HFFc6 (cell line): ENCODE results near the gene THADA. TPM values are rescaled to one million over a fixed set of nuclear protein-coding genes. Genes with fewer than 3 reads are reported as not detected.

Experiments used
- DNase-seq: peaks from one replicate; pipeline ENCODE4 v3.0.0-alpha.2; 2018
- H3K27ac Mint-ChIP-seq: 2 replicates; pipeline ENCODE4 v1.8.0; 2020; ENCODE audit warnings: mild to moderate bottlenecking, mixed read lengths
- H3K27me3 Mint-ChIP-seq: 2 replicates; pipeline ENCODE4 v1.8.0; 2021; ENCODE audit warnings: mild to moderate bottlenecking, moderate library complexity, mixed read lengths; ENCODE audit not compliant: insufficient read depth
- H3K36me3 Mint-ChIP-seq: 2 replicates; pipeline ENCODE4 v1.8.0; 2021; ENCODE audit warnings: low read depth, mixed read lengths
- H3K4me1 Mint-ChIP-seq: 2 replicates; pipeline ENCODE4 v1.8.0; 2020; ENCODE audit warnings: low read depth, mixed read lengths
- H3K4me3 Mint-ChIP-seq: 2 replicates; pipeline ENCODE4 v1.8.0; 2020; ENCODE audit warnings: mild to moderate bottlenecking, moderate library complexity, mixed read lengths
- H3K9me3 Mint-ChIP-seq: 2 replicates; pipeline ENCODE4 v1.8.0; 2020; ENCODE audit warnings: mild to moderate bottlenecking, mixed read lengths
- CTCF ChIP-seq: fragments of 200-600 bp; sonication (generic); IDR thresholded peaks from 2 replicates; pipeline ENCODE4 v1.5.0; 2021; ENCODE audit warnings: antibody characterized with exemption, mild to moderate bottlenecking
- total RNA-seq, 6 experiments: library from RNA; stranded (reverse); fragmentation: NEBNext Ultra II Directional; extraction: Animal tissue kit (Norgen Biotek cat#: 25700); gene quantifications; 2 replicates in 1 of 6; 3 replicates in 5 of 6; pipeline ENCODE4 v1.2.3, GENCODE V29; 2021

The THADA gene
- total RNA-seq, 6 experiments from 2014 or later = 14.3 to 20.5 (median 17.3) TPM

DNA sequence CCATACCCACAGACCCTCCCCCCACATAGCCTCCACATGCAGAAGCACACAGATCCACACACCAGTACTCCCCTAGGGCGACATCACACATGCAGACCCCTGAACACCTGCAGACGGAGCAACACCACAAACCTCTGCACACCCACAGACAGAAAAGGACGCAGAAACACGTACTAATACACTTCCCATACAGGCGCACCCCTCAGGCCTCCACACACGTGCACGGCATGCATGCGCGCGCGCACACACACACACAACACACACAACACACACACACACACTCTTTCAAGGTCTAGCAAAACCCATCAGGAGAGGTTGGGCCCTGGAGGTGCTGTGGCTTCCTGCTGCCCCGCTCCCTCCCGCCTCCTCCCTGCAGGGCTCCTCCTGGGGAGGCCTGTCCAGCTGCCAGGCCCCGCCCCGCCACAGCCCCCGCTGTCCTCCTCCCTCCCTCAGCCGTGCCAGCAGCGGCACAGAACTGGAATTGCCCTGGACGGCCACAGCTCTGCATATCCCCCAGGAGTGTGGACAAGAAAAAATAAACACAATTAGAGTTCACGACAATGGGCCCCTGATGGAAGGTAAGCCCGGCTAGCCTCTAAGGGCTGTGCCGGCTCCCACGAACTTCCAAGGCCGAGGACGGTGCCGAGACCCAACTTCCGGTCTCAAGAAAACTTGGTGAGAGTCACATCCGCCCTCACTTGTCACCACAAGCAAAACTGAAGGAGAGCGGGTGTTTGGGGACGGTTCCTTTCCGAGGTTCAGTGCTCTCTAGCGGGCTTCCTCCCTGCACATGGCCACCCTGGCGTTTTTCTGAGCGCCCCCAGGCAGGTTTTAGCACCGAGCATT lies 376.2 kb downstream of the THADA start:
- no peaks in the 10 kb centered on the region for H3K9me3 Mint-ChIP-seq
- H3K4me3 Mint-ChIP-seq = peak overlapping the region; percentile 90
- H3K27ac Mint-ChIP-seq = peak overlapping the region; percentile 97
- no peak for TF ChIP-seq CTCF
- peaks cover 19% of the 10 kb centered on the region for H3K36me3 Mint-ChIP-seq
- peaks cover 55% of the 10 kb centered on the region for H3K4me1 Mint-ChIP-seq
- peaks cover 2% of the 10 kb centered on the region for H3K27me3 Mint-ChIP-seq
- peak; percentile 78 for DNase-seq

DNA sequence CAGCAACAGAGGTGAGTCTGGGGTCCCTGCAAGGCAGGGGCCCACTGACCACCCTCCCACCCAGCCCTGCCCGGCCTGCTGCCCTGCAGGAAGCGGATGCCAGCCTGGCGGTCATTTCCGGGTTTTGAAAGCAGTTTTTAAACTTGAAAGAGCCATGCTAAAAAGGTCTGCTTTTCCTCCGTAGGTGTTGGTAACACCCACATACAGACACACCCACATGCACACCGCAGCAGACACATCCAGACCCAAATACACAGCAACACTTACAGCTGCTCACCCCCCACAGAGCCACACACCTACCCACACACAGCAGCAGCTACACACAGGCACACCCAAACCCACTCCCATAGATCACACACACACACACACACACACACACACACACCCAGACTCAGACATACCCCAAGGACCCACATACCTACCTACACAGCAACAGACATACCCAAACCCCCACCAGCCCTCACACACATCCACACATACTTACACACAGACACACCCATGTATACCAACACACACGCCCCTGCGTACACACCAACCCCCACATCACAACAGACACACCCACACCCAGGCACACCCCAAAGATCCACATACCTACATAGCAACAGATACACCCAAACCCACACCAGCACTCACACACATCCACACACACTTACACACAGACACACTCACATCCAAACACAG lies 377.0 kb downstream of the THADA start:
- Mint-ChIP-seq H3K9me3 (no peaks in the 10 kb centered on the region), H3K36me3 (peaks cover 13% of the 10 kb centered on the region), H3K27me3 (peaks cover 2% of the 10 kb centered on the region), H3K4me3 (peak overlapping the region; percentile 90), H3K4me1 (peaks cover 55% of the 10 kb centered on the region), H3K27ac (peak overlapping the region; percentile 97)
- no peak for TF ChIP-seq CTCF
- no peak for DNase-seq

DNA sequence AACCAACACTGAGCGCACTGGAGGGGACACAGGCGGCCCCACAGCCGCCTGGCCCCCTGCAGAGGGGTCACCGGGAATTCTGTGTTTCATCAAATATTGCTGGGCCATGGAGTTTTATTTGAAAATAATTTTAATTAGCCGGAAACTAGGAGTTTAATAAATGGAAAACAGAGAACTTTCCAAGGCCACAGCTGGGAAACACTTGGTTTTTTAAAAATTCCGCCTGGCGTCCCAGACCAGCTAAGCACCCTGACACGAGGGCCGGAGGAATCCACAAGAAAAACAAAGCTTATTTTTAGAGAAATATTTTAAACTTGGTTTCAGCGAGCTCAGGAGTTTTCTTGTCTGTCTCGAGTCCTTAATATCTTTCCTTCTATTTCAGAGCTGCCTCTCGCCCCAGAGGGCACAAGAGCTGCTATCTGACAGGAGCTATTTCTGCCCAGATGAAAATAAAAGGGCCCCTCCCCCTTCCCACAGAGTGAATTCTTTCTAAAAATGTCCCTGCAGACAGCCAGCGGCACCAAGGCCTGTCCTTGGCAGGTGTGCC lies 377.6 kb downstream of the THADA start:
- TF ChIP-seq CTCF = 0 out of 2 replicates have a peak, but pooled peaks have one; percentile 17
- H3K27me3 Mint-ChIP-seq = peaks cover 2% of the 10 kb centered on the region
- H3K4me1 Mint-ChIP-seq = peaks cover 55% of the 10 kb centered on the region
- H3K27ac Mint-ChIP-seq = peak overlapping the region; percentile 97
- peaks cover 8% of the 10 kb centered on the region for H3K36me3 Mint-ChIP-seq
- H3K4me3 Mint-ChIP-seq = peak overlapping the region; percentile 90
- no peaks in the 10 kb centered on the region for H3K9me3 Mint-ChIP-seq
- no peak for DNase-seq

DNA sequence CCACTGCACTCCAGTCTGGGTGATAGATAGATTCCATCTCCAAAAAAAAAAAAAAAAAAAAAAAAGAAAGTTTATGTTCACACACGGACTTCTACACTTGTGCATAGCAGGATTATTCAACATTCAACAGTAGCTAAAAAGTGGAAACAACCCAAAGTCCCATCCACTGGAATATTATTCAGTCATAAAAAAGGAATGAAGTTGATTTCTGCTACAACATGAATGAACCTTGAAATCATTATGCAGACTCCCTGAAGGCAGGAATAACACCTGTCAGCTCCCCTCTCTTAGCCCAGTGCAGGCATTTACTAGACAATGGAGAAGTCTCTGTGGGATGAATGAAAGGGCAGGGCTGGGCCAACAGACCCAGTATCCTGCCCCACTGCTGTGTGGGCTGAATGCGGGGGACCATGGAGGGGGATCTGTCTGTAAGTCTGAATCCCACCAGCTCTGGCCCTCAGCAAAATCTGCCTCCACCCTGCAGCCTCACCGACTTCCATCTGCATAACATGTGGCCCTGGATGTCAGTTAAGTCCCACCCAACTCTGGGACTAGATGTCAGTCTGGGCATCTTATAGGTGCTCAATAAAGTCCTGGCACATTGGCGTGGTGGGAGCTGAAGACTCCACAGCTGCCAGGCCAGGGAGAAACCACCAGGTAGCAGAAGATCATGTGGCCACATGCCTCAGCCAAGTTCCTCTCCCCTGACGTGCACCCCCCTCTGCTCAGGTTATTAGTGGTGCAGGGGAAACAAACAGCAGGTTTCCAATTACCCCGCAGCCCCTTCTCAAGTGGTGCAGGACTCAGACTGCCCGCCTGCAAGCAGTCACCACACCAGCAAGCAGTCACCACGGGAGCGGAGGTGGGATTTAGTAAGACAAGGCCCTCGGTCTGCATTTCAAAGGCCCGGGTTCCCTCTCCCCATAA lies 378.3 kb downstream of the THADA start:
- no peak for DNase-seq
- Mint-ChIP-seq H3K27me3 (peaks cover 7% of the 10 kb centered on the region), H3K4me1 (peaks cover 50% of the 10 kb centered on the region), H3K4me3 (no peak overlapping the region), H3K27ac (peak overlapping the region; percentile 97), H3K9me3 (no peaks in the 10 kb centered on the region), H3K36me3 (peaks cover 3% of the 10 kb centered on the region)
- TF ChIP-seq CTCF = no peak

DNA sequence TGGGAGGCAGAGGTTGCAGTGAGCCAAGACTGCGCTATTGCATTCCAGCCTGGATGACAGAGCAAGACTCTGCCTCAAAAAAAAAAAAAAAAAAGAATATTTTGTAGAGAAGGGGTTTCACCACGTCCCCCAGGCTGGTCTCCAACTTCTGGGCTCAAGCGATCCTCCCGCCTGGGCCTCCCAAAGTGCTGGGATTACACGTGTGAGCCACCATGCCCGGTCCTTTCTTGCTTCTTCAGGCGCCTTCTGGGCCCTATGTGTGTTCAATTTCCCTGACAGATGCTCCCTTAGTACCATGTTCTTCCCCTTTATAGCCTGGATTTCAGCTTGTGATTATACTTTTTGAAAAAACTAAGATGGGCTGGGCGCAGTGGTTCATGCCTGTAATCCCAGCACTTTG lies 379.2 kb downstream of the THADA start:
- Mint-ChIP-seq H3K27ac (no peak overlapping the region), H3K4me1 (peaks cover 42% of the 10 kb centered on the region), H3K27me3 (peaks cover 8% of the 10 kb centered on the region), H3K4me3 (no peak overlapping the region), H3K9me3 (no peaks in the 10 kb centered on the region), H3K36me3 (no peaks in the 10 kb centered on the region)
- no peak for TF ChIP-seq CTCF
- no peak for DNase-seq
